Measurements from ENCODE around the gene C5orf58.

The C5orf58 gene

GRCh38 chr5:170276140-170276539 is 43.4 kb downstream of the C5orf58 start (continued):
- TF ChIP-seq, protein P1, sequence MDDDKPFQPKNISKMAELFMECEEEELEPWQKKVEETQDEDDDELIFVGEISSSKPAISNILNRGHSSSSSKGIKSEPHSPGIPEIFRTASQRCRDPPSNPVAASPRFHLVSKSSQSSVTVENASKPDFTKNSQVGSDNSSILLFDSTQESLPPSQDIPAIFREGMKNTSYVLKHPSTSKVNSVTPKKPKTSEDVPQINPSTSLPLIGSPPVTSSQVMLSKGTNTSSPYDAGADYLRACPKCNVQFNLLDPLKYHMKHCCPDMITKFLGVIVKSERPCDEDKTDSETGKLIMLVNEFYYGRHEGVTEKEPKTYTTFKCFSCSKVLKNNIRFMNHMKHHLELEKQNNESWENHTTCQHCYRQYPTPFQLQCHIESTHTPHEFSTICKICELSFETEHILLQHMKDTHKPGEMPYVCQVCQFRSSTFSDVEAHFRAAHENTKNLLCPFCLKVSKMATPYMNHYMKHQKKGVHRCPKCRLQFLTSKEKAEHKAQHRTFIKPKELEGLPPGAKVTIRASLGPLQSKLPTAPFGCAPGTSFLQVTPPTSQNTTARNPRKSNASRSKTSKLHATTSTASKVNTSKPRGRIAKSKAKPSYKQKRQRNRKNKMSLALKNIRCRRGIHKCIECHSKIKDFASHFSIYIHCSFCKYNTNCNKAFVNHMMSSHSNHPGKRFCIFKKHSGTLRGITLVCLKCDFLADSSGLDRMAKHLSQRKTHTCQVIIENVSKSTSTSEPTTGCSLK (tag by site-specific recombination; IDR thresholded peaks at IDR 0.05), result no peak
- no peak for TF ChIP-seq ZNF776 (tag by site-specific recombination; IDR thresholded peaks at IDR 0.05; ENCODE audit: borderline replicate concordance)

- TF ChIP-seq ZNF223 (tag by site-specific recombination; IDR thresholded peaks at IDR 0.05), result no peak
- TF ChIP-seq, protein P2, sequence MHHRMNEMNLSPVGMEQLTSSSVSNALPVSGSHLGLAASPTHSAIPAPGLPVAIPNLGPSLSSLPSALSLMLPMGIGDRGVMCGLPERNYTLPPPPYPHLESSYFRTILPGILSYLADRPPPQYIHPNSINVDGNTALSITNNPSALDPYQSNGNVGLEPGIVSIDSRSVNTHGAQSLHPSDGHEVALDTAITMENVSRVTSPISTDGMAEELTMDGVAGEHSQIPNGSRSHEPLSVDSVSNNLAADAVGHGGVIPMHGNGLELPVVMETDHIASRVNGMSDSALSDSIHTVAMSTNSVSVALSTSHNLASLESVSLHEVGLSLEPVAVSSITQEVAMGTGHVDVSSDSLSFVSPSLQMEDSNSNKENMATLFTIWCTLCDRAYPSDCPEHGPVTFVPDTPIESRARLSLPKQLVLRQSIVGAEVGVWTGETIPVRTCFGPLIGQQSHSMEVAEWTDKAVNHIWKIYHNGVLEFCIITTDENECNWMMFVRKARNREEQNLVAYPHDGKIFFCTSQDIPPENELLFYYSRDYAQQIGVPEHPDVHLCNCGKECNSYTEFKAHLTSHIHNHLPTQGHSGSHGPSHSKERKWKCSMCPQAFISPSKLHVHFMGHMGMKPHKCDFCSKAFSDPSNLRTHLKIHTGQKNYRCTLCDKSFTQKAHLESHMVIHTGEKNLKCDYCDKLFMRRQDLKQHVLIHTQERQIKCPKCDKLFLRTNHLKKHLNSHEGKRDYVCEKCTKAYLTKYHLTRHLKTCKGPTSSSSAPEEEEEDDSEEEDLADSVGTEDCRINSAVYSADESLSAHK (tag by site-specific recombination; IDR thresholded peaks at IDR 0.05), result no peak
- no peak for TF ChIP-seq TCF7L2 (IDR thresholded peaks at IDR 0.05; ENCODE audit: borderline replicate concordance, low read depth, low read length)
- no peak for TF ChIP-seq ZBTB7A (tag by site-specific recombination; IDR thresholded peaks at IDR 0.05; ENCODE audit: low read depth)
- no peak for TF ChIP-seq ZNF488 (tag by site-specific recombination; IDR thresholded peaks at IDR 0.05)
- no peak for TF ChIP-seq KLF9 (tag by site-specific recombination; IDR thresholded peaks at IDR 0.05; ENCODE audit: low read depth)
- TF ChIP-seq ZNF664 (tag by site-specific recombination; IDR thresholded peaks at IDR 0.05), result no peak
- TF ChIP-seq ZNF18 (tag by site-specific recombination; IDR thresholded peaks at IDR 0.05), result no peak
- TF ChIP-seq ZNF114 (tag by site-specific recombination; IDR thresholded peaks at IDR 0.05), result no peak
- TF ChIP-seq ZBTB20 (tag by site-specific recombination; IDR thresholded peaks at IDR 0.05), result no peak
- no peak for TF ChIP-seq HOXA7 (CRISPR knock-in tag; IDR thresholded peaks at IDR 0.05; ENCODE audit: borderline replicate concordance)
- no peak for TF ChIP-seq ZNF837 (tag by site-specific recombination; IDR thresholded peaks at IDR 0.05)
- TF ChIP-seq ZNF660 (tag by site-specific recombination; IDR thresholded peaks at IDR 0.05), result no peak
- TF ChIP-seq ZNF830 (tag by site-specific recombination; IDR thresholded peaks at IDR 0.05; ENCODE audit: low read depth), result no peak
- TF ChIP-seq ZFP69B (tag by site-specific recombination; IDR thresholded peaks at IDR 0.05), result no peak
- TF ChIP-seq ZNF341 (tag by site-specific recombination; IDR thresholded peaks at IDR 0.05; ENCODE audit: low read depth), result no peak
- no peak for TF ChIP-seq ZNF132 (tag by site-specific recombination; IDR thresholded peaks at IDR 0.05; ENCODE audit: borderline replicate concordance)
- TF ChIP-seq ZNF791 (tag by site-specific recombination; IDR thresholded peaks at IDR 0.05), result no peak
- no peak for TF ChIP-seq ZNF785 (tag by site-specific recombination; IDR thresholded peaks at IDR 0.05)
- TF ChIP-seq ZNF10 (tag by site-specific recombination; IDR thresholded peaks at IDR 0.05), result no peak
- Histone ChIP-seq H3K36me3 (ENCODE audit: control insufficient read depth in 2 of 2, insufficient read depth in 1 of 2, low read length in 2 of 2) (no peaks in the 10 kb centered on the region), H3K4me1 (ENCODE audit: control insufficient read depth, insufficient read depth, low read length) (no peaks in the 10 kb centered on the region), H3K9me3 (ENCODE audit: control insufficient read depth, insufficient read depth, low read depth, low read length) (no peaks in the 10 kb centered on the region), H3K4me3 (ENCODE audit: low read depth, low read length) (no peak overlapping the region), H3K27ac (ENCODE audit: extremely low read depth, low read depth, low read length) (no peak overlapping the region)
- ChIA-PET POLR2A (no interaction called here), CTCF (interaction anchor here (1.5 kb wide), 1 partner anchor 11 kb away, joined by 4 read pairs; no protein-coding TSS in a partner anchor)
These were observed 45.1 kb downstream of the C5orf58 start for GRCh38 chr5:170277867-170278281.
